Left colon (tissue), 2 donors: ENCODE data around the gene C11orf58. TPM values are rescaled to one million over a fixed set of nuclear protein-coding genes. Genes with fewer than 3 reads are reported as not detected.
A peak's percentile ranks its signal among the peaks of the same experiment; 100 is the strongest.

Experiments
- ATAC-seq: fragments of 200-7000 bp; cut with Tn5 transposase; one replicate; pipeline ENCODE4 v1.9.1; 2020; ENCODE audit warnings: mild to moderate bottlenecking, moderate library complexity
- DNase-seq, 2 donors: peaks; one replicate each; pipeline ENCODE4 v3.0.0-alpha.2; 2020
- intact Hi-C, 2 donors: fragments of 100-400 bp; cut with DNase I in 1 of 2; cut with micrococcal nuclease in 1 of 2; formaldehyde crosslinking; loops; one replicate each; pipeline versions ENCODE4 v1.11.2 to v1.14.0; 2022; cut with DNase I, micrococcal nuclease
- total RNA-seq, 2 donors: library from RNA; stranded (reverse); fragmentation: NEBNext Ultra II Directional; extraction: Animal tissue kit (Norgen Biotek cat#: 25700); gene quantifications; one replicate each; pipeline ENCODE4 v1.2.1, GENCODE V29; 2021
- donor health status: DM: no; HTN: no; CAD: no.
- donor health status: DM: yes; HTN: yes; CAD: no.

C11orf58 gene
- total RNA-seq, 2 donors from 2014 or later, result 58.9 to 60.2 TPM

DNA sequence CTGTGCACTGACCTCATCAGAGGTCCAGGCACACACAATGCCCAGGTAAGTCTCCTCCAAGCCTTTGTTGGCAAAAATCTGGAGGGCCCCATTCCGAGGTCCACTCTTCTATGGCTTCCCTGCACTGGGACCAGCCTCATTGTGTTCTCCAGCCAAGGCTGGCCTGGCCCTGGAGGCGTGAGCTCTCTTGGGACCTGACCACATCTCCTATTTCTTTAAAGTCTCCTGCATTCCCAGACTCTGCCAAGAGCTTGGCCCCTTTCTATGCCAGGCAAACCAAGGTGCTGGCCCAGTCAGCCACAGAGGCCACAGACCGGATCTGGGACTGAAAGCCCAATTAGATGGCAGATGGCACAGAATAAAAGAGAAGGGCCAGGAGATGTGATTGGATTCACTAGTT lies 55.1 kb downstream of the C11orf58 start:
- ATAC-seq (no peak), DNase-seq (no peak)
- intact Hi-C loops, result no loop called here

DNA sequence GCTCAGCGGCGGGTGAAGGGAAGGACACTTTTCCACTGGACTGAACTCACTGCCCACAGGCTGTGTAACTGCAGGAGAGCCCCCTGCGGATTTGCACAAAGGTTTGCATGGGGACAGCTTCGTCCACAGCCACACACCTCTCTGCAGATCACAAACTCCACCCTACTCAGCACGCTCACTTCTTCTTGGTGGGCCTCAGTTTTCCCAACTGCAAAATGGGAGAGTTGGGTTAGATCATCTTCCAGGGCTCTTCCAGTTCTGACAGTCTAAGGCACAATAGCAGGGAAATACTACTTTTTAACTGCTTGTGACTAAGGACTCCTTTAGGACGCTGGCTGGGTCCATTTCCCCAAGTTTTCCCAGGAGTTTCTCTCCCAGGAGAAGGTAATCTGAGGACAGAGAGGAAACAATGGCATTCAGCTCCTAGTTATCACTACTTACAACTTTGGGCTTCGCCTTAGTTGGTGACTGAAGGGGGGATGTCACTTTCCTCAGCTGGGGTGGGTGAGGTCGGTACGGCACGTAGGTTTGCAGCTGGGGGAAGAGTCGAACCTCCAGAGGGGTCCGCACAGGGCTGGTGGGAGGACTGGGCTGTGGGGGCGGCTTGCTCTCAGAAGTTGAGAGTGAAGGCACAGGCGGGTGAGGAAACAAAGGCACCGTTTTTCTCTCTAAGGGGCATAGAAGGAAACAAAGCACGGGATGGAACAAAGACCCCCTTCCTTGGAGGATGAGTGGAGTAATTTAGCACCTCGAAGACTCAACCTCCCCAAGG lies 55.8 kb downstream of the C11orf58 start:
- DNase-seq (no peak), ATAC-seq (no peak)
- intact Hi-C loops, result no loop called here

DNA sequence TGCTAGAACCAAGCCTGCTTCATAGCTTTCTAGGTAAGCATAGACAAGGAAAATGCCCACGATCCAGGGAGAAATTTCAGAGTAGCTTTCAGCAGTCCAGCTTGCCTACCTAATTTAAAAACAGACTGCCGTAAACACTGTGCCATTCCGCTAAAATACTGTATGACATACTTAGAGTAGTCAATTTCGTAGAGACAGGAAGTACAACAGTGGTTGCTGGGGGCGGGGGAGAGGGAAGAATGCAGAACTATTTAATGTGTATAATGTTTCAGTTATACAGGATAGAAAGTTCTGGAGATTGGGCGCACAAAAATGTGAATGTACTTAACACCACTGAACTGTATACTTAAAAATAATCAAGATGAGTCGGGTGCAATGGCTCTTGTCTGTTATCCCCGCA lies 56.7 kb downstream of the C11orf58 start:
- ATAC-seq (no peak), DNase-seq (no peak)
- intact Hi-C loops, result no loop called here

DNA sequence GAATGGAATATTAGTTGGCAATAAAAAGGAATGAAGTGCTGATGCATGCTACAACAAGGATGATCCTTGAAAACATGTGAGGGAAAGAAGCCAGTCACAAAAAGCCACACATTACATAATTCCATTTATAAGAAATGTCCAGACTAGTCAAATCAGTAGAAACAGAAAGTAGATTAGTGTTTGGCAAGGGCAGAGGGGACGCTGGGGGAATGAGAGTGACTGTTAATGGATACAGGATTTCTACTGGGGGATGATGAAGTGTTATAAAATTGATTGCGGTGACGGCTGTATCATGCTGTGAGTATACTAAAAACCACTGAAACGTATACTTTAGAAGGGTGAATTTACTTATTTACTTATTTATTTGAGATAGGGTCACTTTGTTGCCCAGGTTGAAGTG lies 57.9 kb downstream of the C11orf58 start:
- ATAC-seq, result no peak
- no peak for DNase-seq
- intact Hi-C loops, result no loop called here

DNA sequence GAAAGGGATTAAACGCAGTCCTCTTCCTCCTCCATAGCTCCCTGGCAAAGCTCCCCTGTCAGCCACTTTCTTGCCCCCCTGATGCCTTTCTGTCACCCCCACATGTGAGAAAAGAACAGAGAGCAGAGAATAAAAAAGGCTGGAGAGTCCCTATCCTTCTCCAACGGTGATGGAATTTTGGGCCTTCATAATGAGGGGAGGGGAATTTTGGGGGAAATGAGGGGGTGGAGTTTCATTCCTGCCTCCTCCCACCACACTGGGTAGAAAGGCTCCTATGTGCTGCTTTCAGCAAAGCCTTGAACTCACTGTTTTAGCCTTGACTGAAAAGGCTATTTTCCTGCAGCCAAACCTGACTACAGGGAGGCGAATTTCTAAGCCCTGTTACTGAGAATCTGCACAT lies 59.3 kb downstream of the C11orf58 start:
- intact Hi-C loops, result no loop called here
- no peak for DNase-seq
- ATAC-seq, result no peak

DNA sequence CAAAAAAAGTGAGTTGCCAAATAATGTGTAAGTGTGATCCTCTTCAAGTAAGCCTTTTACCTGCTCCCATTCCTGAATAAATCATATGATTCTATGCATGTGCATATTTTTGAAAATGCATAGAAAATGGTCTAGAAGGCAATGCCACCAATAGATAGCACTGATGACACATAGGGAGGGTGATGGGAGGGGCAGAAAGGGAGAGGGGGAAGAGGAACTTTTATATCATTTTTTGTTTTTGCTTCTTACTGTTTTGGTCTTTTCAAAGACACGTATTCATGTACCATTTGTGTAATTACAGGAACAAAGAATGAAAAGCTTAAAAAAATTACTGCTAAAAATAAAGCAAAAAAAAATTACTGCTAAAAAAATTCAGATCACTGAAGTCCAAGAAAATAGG lies 60.8 kb downstream of the C11orf58 start:
- intact Hi-C loops, result no loop called here
- ATAC-seq (no peak), DNase-seq (no peak)

DNA sequence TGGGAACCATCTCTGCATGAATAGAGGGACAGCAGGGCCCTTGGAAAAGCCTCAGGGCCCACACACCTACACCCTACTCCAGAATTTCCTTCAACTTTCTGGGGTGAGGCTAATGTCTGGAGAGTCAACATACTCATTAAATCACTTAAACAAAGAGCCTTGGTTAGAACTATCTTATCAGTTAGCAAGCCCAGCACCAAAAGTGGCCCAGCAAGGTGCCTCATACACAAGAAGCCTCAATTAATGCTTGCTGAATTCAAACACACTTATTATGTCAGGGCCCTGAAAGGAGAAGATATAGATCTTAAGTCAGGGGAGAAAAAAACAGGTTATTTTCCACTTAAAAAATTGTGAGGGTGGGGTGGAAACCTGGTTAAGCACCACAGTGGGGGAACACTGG lies 61.4 kb downstream of the C11orf58 start:
- no peak for DNase-seq
- no peak for ATAC-seq
- intact Hi-C loops, result no loop called here

DNA sequence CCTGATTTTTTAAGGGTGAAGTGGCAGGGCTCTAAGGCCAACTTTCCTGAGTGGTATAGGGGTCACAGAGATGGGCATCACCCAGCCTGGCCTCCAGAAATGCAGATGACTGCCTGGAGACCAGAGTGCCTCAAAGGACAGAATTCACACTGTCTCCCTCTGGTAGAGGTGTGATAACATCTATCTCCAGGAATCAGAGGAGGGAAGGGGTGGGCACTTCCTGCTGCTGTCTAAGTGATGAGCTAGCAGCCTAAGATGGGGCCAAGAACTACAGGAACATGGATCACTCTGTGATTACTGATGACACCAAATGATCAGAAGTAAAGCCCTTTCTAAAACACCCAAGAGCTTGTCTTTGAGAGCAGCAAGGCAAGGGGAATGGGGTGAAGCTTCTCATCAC lies 61.9 kb downstream of the C11orf58 start:
- ATAC-seq (no peak), DNase-seq (no peak)
- intact Hi-C loops, result no loop called here

DNA sequence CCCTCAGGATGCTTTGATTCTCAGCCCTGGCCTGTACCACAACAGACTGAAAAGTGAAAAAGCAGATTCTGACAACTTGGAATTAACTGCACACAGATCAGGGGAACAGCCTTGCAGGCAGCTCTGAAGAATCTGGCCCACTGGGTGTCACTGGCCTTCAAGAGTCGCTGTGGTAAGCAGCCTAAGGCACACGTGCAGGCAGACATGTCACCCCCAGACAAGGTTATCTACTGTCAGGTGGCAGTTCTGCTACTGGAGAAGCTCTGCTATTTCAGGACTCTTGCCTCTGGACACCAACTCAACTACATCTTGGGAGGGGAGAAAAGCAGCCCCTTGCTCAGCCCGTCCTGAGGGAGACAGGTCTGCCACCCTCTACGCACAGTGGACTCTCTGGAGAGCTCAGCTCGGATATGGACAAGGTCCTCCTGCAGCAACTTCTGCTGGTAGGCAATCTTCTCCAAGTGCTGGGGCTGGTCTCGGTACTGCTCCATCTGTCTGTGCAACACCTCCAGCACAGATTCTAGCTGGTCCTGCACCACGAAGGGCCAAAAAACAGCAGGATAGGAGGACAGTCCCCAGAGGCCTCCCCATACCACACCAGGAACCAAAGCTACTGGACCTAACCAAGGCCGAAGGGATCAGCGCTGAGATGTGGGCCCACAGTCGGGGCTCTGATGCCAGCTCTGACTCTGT lies 63.0 kb downstream of the C11orf58 start:
- ATAC-seq (no peak), DNase-seq (no peak)
- intact Hi-C loops, result no loop called here

DNA sequence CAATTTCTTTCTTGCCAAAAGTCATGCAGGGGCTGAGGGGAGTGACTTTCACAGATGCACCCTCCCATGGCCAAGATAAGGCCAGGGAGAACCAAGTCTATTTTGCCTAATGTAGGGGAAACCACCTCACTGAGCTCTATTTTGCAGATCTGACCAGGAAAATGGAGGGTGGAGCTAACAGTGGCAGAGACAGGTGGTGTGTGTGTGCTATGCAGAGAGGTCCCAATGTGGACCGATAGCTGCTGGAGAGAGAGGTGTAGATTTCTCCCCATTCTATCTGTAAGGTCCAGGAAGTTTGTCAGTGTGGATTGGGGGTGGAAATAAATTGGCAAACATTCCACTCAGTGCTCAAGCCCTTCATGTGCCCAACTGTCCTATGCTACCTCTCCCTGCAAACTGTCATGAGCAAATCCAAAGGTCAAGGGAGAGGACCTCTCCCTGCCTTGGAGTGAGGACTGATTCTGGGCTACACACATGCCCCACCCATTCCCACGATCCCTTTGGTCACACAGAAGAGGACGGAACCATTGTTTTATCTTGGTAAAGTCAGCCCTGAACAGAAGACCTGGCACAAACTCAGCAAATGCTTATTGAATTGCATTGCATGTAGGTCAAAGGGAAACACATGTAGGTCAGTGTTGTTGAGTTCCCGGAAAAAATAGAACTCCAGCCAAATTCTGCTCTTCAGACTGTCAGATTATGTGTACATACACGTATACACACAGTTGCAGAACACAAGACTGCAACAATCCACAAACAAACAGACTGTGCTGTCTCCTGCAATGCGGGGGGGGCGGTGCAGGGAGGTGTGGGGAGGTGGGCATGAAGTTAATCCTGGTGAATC lies 65.9 kb downstream of the C11orf58 start:
- intact Hi-C loops, result no loop called here
- DNase-seq, result peak; percentile 44 to 68
- ATAC-seq, result peak; percentile 93

DNA sequence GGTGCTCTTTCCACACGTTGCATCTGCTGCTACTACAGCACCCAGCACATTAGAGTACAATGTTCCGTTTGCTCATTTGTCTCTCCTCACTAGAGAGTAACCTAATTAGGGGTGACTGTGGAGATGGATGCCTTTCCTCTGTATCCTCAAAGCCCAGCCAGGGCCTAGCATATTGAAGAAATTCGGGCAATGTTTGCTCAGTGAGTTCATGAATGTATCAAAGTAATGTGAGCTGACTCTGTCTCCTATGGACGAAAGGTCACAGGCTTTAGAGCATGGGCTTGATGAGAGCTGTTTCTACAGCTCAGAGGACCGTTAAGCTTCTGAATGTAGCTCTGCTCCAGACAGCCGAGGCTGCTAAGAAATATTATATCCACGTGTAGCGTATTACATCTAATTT lies 67.5 kb downstream of the C11orf58 start:
- ATAC-seq, result no peak
- intact Hi-C loops, result no loop called here
- DNase-seq, result no peak

DNA sequence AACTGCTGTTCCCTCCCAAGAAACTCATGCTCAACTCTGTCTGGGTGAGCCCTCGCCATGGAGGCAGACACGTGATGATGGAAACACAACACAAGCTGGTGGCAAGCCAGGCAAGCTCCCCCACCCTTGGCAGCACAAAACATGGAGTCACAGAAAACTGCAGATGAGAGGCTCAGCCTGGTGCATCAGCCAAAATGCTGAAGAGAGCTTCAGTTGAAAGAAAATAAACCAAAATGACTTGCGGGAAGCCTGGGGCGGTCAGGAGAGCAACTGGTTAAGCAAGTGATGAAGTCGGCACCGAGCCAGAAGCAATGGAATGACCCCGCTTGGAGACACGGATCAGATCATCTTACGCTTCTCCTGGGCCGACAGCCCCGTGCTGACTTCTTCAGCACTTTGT lies 68.3 kb downstream of the C11orf58 start:
- ATAC-seq (no peak), DNase-seq (no peak)
- intact Hi-C loops, result no loop called here

DNA sequence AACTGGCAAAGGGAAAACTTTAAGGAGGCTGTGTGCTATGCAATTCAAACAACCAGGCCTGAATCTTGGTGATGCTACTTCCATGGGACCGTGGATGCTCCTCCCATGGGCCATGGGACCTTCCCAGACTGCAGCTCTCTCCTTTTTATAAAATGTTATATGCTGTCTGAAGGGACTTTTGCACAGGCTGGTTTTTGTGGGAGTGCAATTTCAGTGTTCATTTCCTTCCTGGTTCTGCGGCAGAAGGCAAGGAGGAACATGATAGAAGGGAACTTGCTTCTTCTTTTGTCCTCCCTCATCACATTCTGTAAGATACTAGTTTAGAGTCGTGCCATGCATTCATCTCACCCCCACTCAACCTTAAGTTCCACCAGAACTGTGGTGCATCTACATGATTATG lies 68.9 kb downstream of the C11orf58 start:
- ATAC-seq, result no peak
- intact Hi-C loops, result no loop called here
- DNase-seq, result no peak
